ENCODE results near the gene PARL. TPM values are rescaled to one million over a fixed set of nuclear protein-coding genes. Genes with fewer than 3 reads are reported as not detected.

PARL gene
- total and polyA plus RNA-seq, 2 of the 8 experiments (the other 6 are each of a cell fraction or from before 2014, with no cell fraction given) = 62.7 to 85.0 TPM

- H3K56ac ChIP-seq (replicated peaks; ENCODE audit: insufficient read length, low read depth, low read length) = no peak overlapping the region
- CTCF ChIA-PET (ENCODE audit: partially characterized antibody) = interaction anchor here (1.0 kb wide), 1 partner anchor 224 kb away, joined by 3 read pairs; no protein-coding TSS in a partner anchor
- no peak overlapping the region for H2AFZ ChIP-seq (ENCODE audit: low read length)
- FAIRE-seq = no peak
- no peak overlapping the region for H4K5ac ChIP-seq (ENCODE audit: insufficient read length, low read depth, low read length)
- H4K20me1 ChIP-seq (replicated peaks in 1 of 2; ENCODE audit: control insufficient read depth in 1 of 2, insufficient read depth in 2 of 2, low read length in 2 of 2) = peaks cover 2 to 4% of the 10 kb centered on the region in 2 experiments
- no peaks in the 10 kb centered on the region for H3K4me1 ChIP-seq (replicated peaks in 1 of 4; ENCODE audit: control insufficient read depth in 3 of 4, insufficient read depth in 4 of 4, low read length in 3 of 4)
- H3K4me3 ChIP-seq (ENCODE audit: extremely low read depth in 1 of 4, insufficient read depth in 2 of 4, low read depth in 3 of 4, low read length in 4 of 4) = no peak overlapping the region
- DNase-seq (ENCODE audit: low read depth in 1 of 2, low spot score in 2 of 2) = no peak
- no peak overlapping the region for H3K4me2 ChIP-seq (ENCODE audit: insufficient read depth in 1 of 2, low read depth in 2 of 2, low read length in 2 of 2)
- H4K91ac ChIP-seq (replicated peaks; ENCODE audit: insufficient read length, low read length) = no peak overlapping the region
- H2BK120ac ChIP-seq (replicated peaks; ENCODE audit: low read depth, low read length) = no peak overlapping the region
- H4K8ac ChIP-seq (ENCODE audit: extremely low read depth, insufficient read depth, low read length) = no peak overlapping the region
- H3K9ac ChIP-seq (replicated peaks in 1 of 4; ENCODE audit: extremely low read depth in 1 of 4, low read depth in 3 of 4, low read length in 3 of 4) = no peak overlapping the region
- H3K18ac ChIP-seq (ENCODE audit: extremely low read depth, low read length) = no peak overlapping the region
- no peak overlapping the region for H2BK5ac ChIP-seq (ENCODE audit: low read depth, low read length)
- peaks cover 2% of the 10 kb centered on the region; the same call in 1 of the 2 replicates for H3K79me1 ChIP-seq (ENCODE audit: low read depth, low read length)
- no peaks in the 10 kb centered on the region for H3K79me2 ChIP-seq (ENCODE audit: control insufficient read depth in 1 of 2, insufficient read depth in 2 of 2, low read length in 2 of 2)
- POLR2A ChIA-PET (ENCODE audit: partially characterized antibody) = no interaction called here
- peaks cover 37 to 77% (median 68%) of the 10 kb centered on the region in 4 experiments for H3K36me3 ChIP-seq (ENCODE audit: control insufficient read depth in 2 of 4, insufficient read depth in 4 of 4, low read length in 3 of 4)
- H2BK15ac ChIP-seq (ENCODE audit: low read length) = no peak overlapping the region
- WGBS, 2 experiments (ENCODE audit: extremely low coverage in 1 of 2, insufficient coverage in 1 of 2, insufficient read length in 1 of 2, insufficient replicate concordance in 2 of 2, low coverage in 1 of 2, low lambda C conversion rate in 2 of 2, missing lambda C conversion rate in 1 of 2) = 89% methylated on average over 11 of the region's 11 CpGs; no CpG with 5 or more reads in 1 of the 2 experiments
- H2BK12ac ChIP-seq (ENCODE audit: low read depth, low read length) = no peak overlapping the region
- H3K23me2 ChIP-seq (ENCODE audit: low read depth, low read length) = no peaks in the 10 kb centered on the region
- H3K27me3 ChIP-seq (replicated peaks in 1 of 4; ENCODE audit: control insufficient read depth in 3 of 4, extremely low read depth in 1 of 4, insufficient read depth in 3 of 4, low read length in 3 of 4) = no peaks in the 10 kb centered on the region
- H2BK20ac ChIP-seq (ENCODE audit: low read length) = no peak overlapping the region
- no peak for TF ChIP-seq TBP (IDR thresholded peaks at IDR 0.05; ENCODE audit: low read depth, low read length)
- TF ChIP-seq KDM4A (IDR thresholded peaks at IDR 0.05; ENCODE audit: low read depth, low read length, severe bottlenecking) = no peak
- TF ChIP-seq JUND (IDR thresholded peaks at IDR 0.05; ENCODE audit: low read length) = no peak
- no peak for TF ChIP-seq SUZ12 (IDR thresholded peaks at IDR 0.05; ENCODE audit: low read length)
- TF ChIP-seq GABPA (IDR thresholded peaks at IDR 0.05; ENCODE audit: borderline replicate concordance, insufficient read depth, low read length) = no peak
- TF ChIP-seq FOSL1 (IDR thresholded peaks at IDR 0.05; ENCODE audit: insufficient read depth, low read depth, low read length) = no peak
- no peak for TF ChIP-seq CBX5 (IDR thresholded peaks at IDR 0.05; ENCODE audit: low read depth, low read length)
- no peak for TF ChIP-seq EZH2 (IDR thresholded peaks at IDR 0.05; ENCODE audit: low read depth, low read length, severe bottlenecking)
- no peak for TF ChIP-seq GTF2F1 (IDR thresholded peaks at IDR 0.05; ENCODE audit: borderline replicate concordance, low read depth, low read length)
- TF ChIP-seq ASH2L (IDR thresholded peaks at IDR 0.05; ENCODE audit: low read length) = no peak
- TF ChIP-seq PHF8 (conservative IDR thresholded peaks at IDR 0.05; ENCODE audit: low read depth, low read length) = no peak
- TF ChIP-seq TAF1 (IDR thresholded peaks at IDR 0.05; ENCODE audit: low read depth, low read length) = no peak
- no peak for TF ChIP-seq SIX5 (IDR thresholded peaks at IDR 0.05; ENCODE audit: low read depth, low read length)
- H3K23ac ChIP-seq (ENCODE audit: insufficient read length) = no peak overlapping the region
- no peak overlapping the region for H3K27ac ChIP-seq (ENCODE audit: low read depth, low read length)
- no peaks in the 10 kb centered on the region for H3K9me3 ChIP-seq (ENCODE audit: insufficient read depth in 2 of 2, low read depth in 1 of 2, low read length in 1 of 2)
- no peak overlapping the region for H2AK5ac ChIP-seq (ENCODE audit: low read depth, low read length)
- no peak overlapping the region for H3K4ac ChIP-seq (replicated peaks; ENCODE audit: insufficient read length, low read depth, low read length)
- H3K14ac ChIP-seq (ENCODE audit: insufficient read length) = no peak overlapping the region
Observed at GRCh38 chr3:183808355-183808754, 76.3 kb downstream of the PARL start.

Data from H1 (cell line).